Activated T-helper 2 cell treated with anti-CD3 and anti-CD28 coated beads, Interferon-gamma antibody, Interleukin-2, Interleukin-4, amounts not matched to agents 10 μg/mL and 5 μg/mL and 100 μg/mL, durations not matched to agents 14 hours and 24 hours and 36 hours (primary cell): ENCODE measurements around the gene FDXACB1. TPM values are rescaled to one million over a fixed set of nuclear protein-coding genes. Genes with fewer than 3 reads are reported as not detected.

Source experiments
- DNase-seq: peaks from one replicate; pipeline ENCODE4 v3.0.0; 2021; ENCODE audit warnings: low spot score
- H3K27ac Mint-ChIP-seq: one replicate; pipeline ENCODE4 v1.8.0; 2021; ENCODE audit warnings: mixed read lengths
- H3K27me3 Mint-ChIP-seq: one replicate; pipeline ENCODE4 v1.8.0; 2021; ENCODE audit warnings: low read depth, mixed read lengths
- H3K36me3 Mint-ChIP-seq: one replicate; pipeline ENCODE4 v1.8.0; 2021; ENCODE audit warnings: low read depth, mixed read lengths
- H3K4me1 Mint-ChIP-seq: one replicate; pipeline ENCODE4 v1.8.0; 2021; ENCODE audit warnings: low read depth, mixed read lengths
- H3K4me3 Mint-ChIP-seq: one replicate; pipeline ENCODE4 v1.8.0; 2021; ENCODE audit warnings: low read depth, mild to moderate bottlenecking, moderate library complexity, mixed read lengths
- H3K9me3 Mint-ChIP-seq: one replicate; pipeline ENCODE4 v1.8.0; 2021; ENCODE audit warnings: mixed read lengths
- intact Hi-C: fragments of 100-400 bp; cut with micrococcal nuclease; formaldehyde crosslinking; loops from one replicate; pipeline ENCODE4 v1.15.1; 2023
- total RNA-seq: library from RNA; stranded (reverse); gene quantifications from 2 replicates; pipeline ENCODE4 v1.2.3, GENCODE V29; 2022

Gene FDXACB1
- total RNA-seq = 7.4 and 8.2 TPM in 2 replicates

GRCh38 chr11:111878849-111879636 is at the start of gene FDXACB1, which contains the start of gene CFAP68:
Gene FDXACB1, minus strand, starts transcription at chr11:111879165. Its CDS starts 33 bp downstream, at chr11:111879132.
Gene CFAP68, plus strand, starts transcription at chr11:111879541. Its CDS starts 20 bp downstream, at chr11:111879561.
- H3K4me3 Mint-ChIP-seq = peak within 1 kb of the TSS; percentile 96
- H3K4me1 Mint-ChIP-seq = peaks cover 13% of the 10 kb centered on the region
- H3K36me3 Mint-ChIP-seq = peaks cover 5% of the 10 kb centered on the region
- intact Hi-C loops = loop anchor here (1.0 to 5.0 kb wide), 7 partner anchors 8 to 298 kb away; partner anchors contain the start of genes ALG9, BCO2, DLAT and NKAPD1
- H3K27ac Mint-ChIP-seq = peak within 1 kb of the TSS; percentile 100
- no peaks in the 10 kb centered on the region for H3K27me3 Mint-ChIP-seq
- DNase-seq = peak; percentile 94
- no peaks in the 10 kb centered on the region for H3K9me3 Mint-ChIP-seq

- Mint-ChIP-seq H3K36me3 (no peaks in the 10 kb centered on the region), H3K4me1 (peaks cover 19% of the 10 kb centered on the region), H3K27ac (peak overlapping the region; percentile 88), H3K9me3 (no peaks in the 10 kb centered on the region), H3K27me3 (peaks cover 3% of the 10 kb centered on the region), H3K4me3 (peak overlapping the region; percentile 82)
- DNase-seq = peak; percentile 94
- intact Hi-C loops = loop anchor here (1.0 to 2.0 kb wide), 4 partner anchors 47 to 324 kb away; partner anchors contain the start of genes ALG9, CFAP68, FDXACB1 and PTS
Measured at GRCh38 chr11:111926505-111927391, 47.8 kb upstream of the FDXACB1 start.

GRCh38 chr11:111925953-111926352 is 47.0 kb upstream of the FDXACB1 start:
- Mint-ChIP-seq H3K27ac (peak overlapping the region; percentile 88), H3K27me3 (peaks cover 9% of the 10 kb centered on the region), H3K36me3 (no peaks in the 10 kb centered on the region), H3K9me3 (no peaks in the 10 kb centered on the region), H3K4me1 (peaks cover 16% of the 10 kb centered on the region), H3K4me3 (peak overlapping the region; percentile 82)
- intact Hi-C loops = loop anchor here (1.0 to 2.0 kb wide), 3 partner anchors 47 to 301 kb away; partner anchors contain the start of genes ALG9, CFAP68, FDXACB1 and PTS
- DNase-seq = no peak

GRCh38 chr11:111923951-111924350 is 45.0 kb upstream of the FDXACB1 start:
- no peak overlapping the region for H3K27ac Mint-ChIP-seq
- no peaks in the 10 kb centered on the region for H3K36me3 Mint-ChIP-seq
- H3K27me3 Mint-ChIP-seq = peaks cover 14% of the 10 kb centered on the region
- no peak for DNase-seq
- H3K9me3 Mint-ChIP-seq = no peaks in the 10 kb centered on the region
- no peak overlapping the region for H3K4me3 Mint-ChIP-seq
- intact Hi-C loops = no loop called here
- H3K4me1 Mint-ChIP-seq = peaks cover 16% of the 10 kb centered on the region

- intact Hi-C loops = no loop called here
- H3K9me3 Mint-ChIP-seq = no peaks in the 10 kb centered on the region
- H3K4me1 Mint-ChIP-seq = peaks cover 16% of the 10 kb centered on the region
- no peak overlapping the region for H3K4me3 Mint-ChIP-seq
- no peaks in the 10 kb centered on the region for H3K36me3 Mint-ChIP-seq
- no peak for DNase-seq
- peaks cover 14% of the 10 kb centered on the region for H3K27me3 Mint-ChIP-seq
- H3K27ac Mint-ChIP-seq = no peak overlapping the region
Measured at GRCh38 chr11:111923351-111923788, 44.4 kb upstream of the FDXACB1 start.

- Mint-ChIP-seq H3K27ac (no peak overlapping the region), H3K9me3 (no peaks in the 10 kb centered on the region)
Measured at GRCh38 chr11:111922803-111923202, 43.8 kb upstream of the FDXACB1 start.

GRCh38 chr11:111921541-111922230 is 42.7 kb upstream of the FDXACB1 start:
- DNase-seq = no peak
- no peaks in the 10 kb centered on the region for H3K36me3 Mint-ChIP-seq
- intact Hi-C loops = no loop called here
- H3K4me3 Mint-ChIP-seq = no peak overlapping the region
- H3K9me3 Mint-ChIP-seq = no peaks in the 10 kb centered on the region
- peaks cover 12% of the 10 kb centered on the region for H3K4me1 Mint-ChIP-seq
- no peak overlapping the region for H3K27ac Mint-ChIP-seq
- H3K27me3 Mint-ChIP-seq = peaks cover 20% of the 10 kb centered on the region

More at GRCh38 chr11:111922803-111923202, 43.8 kb upstream of the FDXACB1 start:
- intact Hi-C loops = no loop called here
- no peaks in the 10 kb centered on the region for H3K36me3 Mint-ChIP-seq
- H3K4me1 Mint-ChIP-seq = peaks cover 16% of the 10 kb centered on the region
- peaks cover 14% of the 10 kb centered on the region for H3K27me3 Mint-ChIP-seq
- no peak overlapping the region for H3K4me3 Mint-ChIP-seq
- DNase-seq = no peak

- Mint-ChIP-seq H3K4me3 (no peak overlapping the region), H3K27ac (no peak overlapping the region), H3K4me1 (peaks cover 6% of the 10 kb centered on the region), H3K9me3 (no peaks in the 10 kb centered on the region), H3K27me3 (peaks cover 27% of the 10 kb centered on the region), H3K36me3 (no peaks in the 10 kb centered on the region)
- intact Hi-C loops = no loop called here
- no peak for DNase-seq
Measured at GRCh38 chr11:111920908-111921307, 41.9 kb upstream of the FDXACB1 start.

GRCh38 chr11:111918390-111919256 is 39.7 kb upstream of the FDXACB1 start, which contains the start of gene C11orf52:
Gene C11orf52, plus strand, starts transcription at chr11:111918913. Its CDS starts 60 bp downstream, at chr11:111918973.
- Mint-ChIP-seq H3K4me3 (no peak within 1 kb of the TSS), H3K27ac (no peak within 1 kb of the TSS), H3K27me3 (peaks cover 30% of the 10 kb centered on the region), H3K36me3 (no peaks in the 10 kb centered on the region), H3K9me3 (no peaks in the 10 kb centered on the region), H3K4me1 (peaks cover 2% of the 10 kb centered on the region)
- no peak for DNase-seq
- intact Hi-C loops = no loop called here

GRCh38 chr11:111917788-111918187 is 38.8 kb upstream of the FDXACB1 start:
- H3K27ac Mint-ChIP-seq = no peak overlapping the region
- H3K27me3 Mint-ChIP-seq = peaks cover 30% of the 10 kb centered on the region
- DNase-seq = no peak
- intact Hi-C loops = no loop called here
- no peaks in the 10 kb centered on the region for H3K9me3 Mint-ChIP-seq
- H3K36me3 Mint-ChIP-seq = no peaks in the 10 kb centered on the region
- H3K4me1 Mint-ChIP-seq = no peaks in the 10 kb centered on the region
- no peak overlapping the region for H3K4me3 Mint-ChIP-seq

- Mint-ChIP-seq H3K4me1 (no peaks in the 10 kb centered on the region), H3K36me3 (no peaks in the 10 kb centered on the region), H3K27ac (no peak overlapping the region), H3K27me3 (peaks cover 30% of the 10 kb centered on the region), H3K9me3 (no peaks in the 10 kb centered on the region), H3K4me3 (no peak overlapping the region)
- intact Hi-C loops = no loop called here
- no peak for DNase-seq
Measured at GRCh38 chr11:111917312-111917711, 38.3 kb upstream of the FDXACB1 start.
